Activated CD4-positive, alpha-beta T cell treated with anti-CD3 and anti-CD28 coated beads, Interleukin-2, amount 50 U/mL, for 16 hours (primary cell): ENCODE results near the gene CHST12.
A peak's percentile ranks its signal among the peaks of the same experiment; 100 is the strongest.
"Not testable (repeated sequence)": the region's sequence is repeated elsewhere in the genome, so short reads cannot be mapped to it uniquely, and the experiment has no call there.

ENCODE experiments used
- DNase-seq: peaks from one replicate; pipeline ENCODE4 v3.0.0-alpha.2; 2020

The CHST12 gene

GRCh38 chr7:2466675-2467074, 63.3 kb downstream of the CHST12 start:
- DNase-seq, result no peak

DNA sequence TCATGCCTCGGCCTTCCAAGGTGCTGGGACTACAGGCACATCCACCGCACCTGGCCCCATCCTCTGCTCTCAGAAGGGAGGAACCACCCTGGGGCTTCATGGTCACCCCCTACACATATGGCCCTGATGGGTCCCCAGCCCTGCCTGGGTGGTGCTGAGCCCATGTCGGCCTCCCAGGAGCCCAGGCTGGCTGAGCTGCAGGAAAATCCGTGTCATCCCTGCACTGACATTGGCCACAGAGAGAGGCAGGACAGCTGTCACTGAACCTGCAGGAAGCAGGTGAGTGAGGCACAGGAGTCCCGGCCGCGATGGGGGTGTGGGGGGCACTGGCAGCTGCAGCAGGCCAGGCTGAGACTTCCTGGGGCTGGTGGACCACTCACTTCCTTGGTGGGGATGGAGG, 64.8 kb downstream of the CHST12 start:
- no peak for DNase-seq

DNA sequence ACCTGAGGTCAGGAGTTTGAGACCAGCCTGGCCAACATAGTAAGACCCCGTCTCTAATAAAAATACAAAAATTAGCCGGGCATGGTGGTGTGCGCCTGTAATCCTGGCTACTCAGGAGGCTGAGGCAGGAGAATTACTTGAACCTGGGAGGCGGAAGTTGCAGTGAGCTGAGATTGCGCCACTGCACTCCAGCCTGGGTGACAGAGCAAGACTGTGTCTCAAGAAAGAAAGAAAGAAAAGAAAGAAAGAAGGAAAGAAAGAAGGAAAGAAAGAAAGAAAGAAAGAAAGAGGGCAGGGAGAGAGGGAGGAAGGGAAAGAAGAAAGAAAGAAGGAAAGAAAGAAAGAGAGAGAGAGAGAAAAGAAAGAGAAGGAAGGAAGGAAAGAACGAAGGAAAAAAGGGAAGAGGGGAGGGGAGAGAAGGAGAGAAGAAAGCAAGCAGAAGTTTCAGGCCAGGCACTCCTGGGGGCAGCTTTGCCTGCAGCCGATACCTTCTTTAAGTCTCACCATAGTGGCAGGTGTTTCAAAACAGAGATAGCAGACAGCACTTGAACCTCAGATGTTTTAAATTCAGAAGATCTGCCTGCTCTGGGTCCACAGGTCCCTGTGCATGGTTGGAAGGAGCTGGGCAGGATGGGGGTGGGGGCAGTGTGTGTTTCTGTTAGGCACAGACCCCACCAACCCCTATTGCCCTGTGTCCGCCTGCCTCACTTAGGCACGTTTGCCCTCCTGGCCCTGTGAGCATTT, 66.2 kb downstream of the CHST12 start:
- not testable (repeated sequence) for DNase-seq

- DNase-seq, result no peak
These were observed 67.0 kb downstream of the CHST12 start for GRCh38 chr7:2470204-2471021.

- DNase-seq, result no peak
These were observed 67.6 kb downstream of the CHST12 start for GRCh38 chr7:2471022-2471329.

DNA sequence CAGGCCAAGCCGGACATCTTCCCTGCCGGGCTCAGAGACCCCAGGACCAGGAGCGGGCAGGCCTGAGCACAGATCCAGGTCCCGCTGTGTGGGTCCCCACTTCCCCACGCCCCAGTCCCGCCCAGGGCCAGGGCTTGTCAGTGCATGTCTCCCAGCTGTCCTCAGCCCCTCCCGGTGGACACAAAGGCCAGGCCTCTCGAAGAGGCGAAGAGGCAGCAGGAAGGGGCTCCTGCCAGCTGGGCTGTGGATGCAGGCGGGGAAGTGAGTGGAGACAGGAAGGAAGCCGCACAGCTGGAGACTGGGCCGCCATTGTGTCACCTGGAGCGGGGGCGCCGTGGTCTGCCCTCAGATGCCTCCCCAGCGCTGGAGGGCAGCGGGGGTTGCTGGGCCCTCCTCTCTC, 68.0 kb downstream of the CHST12 start:
- no peak for DNase-seq

GRCh38 chr7:2472739-2473138, 69.3 kb downstream of the CHST12 start:
- no peak for DNase-seq

GRCh38 chr7:2473496-2474180, 70.2 kb downstream of the CHST12 start:
- DNase-seq, result no peak

GRCh38 chr7:2474224-2474623, 70.8 kb downstream of the CHST12 start:
- no peak for DNase-seq

DNA sequence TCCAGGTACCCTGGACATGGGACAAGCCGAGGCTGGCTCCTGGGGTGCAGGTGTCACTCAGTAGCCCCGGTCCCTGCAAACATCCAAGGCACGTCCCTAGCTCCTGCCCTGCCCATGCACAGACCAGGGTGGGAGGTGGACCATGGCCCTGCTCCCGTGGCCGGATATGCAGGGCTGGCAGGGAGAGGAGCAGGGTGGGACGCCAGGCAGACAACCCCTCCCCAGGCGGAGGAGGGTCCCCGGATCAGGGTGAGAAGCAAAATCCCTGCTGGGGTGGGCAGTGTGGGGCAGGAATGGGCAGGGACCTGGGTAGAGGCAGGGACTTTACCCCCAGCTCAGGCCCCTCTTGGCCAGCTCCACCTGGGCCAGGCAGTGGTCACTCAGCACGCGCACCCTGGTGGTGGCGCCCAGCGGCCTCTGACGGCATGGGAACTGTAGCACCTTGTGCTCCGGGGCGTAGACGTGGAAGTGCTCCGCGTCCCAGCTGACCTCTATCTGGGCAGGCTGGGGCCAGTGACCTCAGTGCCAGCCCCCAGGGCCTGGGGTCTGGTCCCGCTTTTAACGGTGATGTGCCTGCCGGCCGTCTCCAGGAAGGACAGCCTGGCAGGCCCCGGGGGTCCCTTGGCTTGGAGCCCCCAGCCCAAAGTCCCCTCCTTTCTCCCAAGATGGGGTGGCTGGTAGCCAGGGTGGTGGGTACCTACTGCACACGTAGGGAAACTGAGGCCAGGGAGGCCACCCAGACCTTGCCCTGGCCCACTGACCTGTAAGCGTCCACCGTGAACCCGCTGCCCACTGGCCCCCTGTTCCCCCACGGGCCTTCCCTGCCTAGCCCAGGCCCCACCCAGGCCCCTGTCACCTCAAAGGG, 71.6 kb downstream of the CHST12 start:
- DNase-seq, result no peak

DNA sequence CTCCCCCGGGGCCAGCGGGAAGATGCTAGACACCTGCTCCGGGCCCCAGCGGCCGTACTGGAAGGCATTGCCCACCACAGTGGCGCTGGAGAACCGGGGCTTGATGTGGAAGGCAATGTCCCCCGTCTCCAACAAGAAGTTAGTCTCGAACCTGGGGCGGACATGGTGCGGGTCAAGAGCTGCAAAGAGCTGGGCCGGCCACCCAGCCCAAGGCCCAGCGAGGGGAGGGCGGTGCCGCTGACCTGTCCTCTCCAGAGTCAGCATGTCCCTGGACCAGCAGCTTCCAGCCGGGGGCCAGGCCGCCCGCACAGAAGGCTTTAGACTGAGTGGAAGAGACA, 72.2 kb downstream of the CHST12 start:
- no peak for DNase-seq

GRCh38 chr7:2476298-2476697, 72.9 kb downstream of the CHST12 start, which contains the start of gene GRIFIN:
Gene GRIFIN (minus strand): TSS chr7:2476398. CDS start chr7:2476383, 15 bp downstream.
- no peak for DNase-seq

- no peak for DNase-seq
These were observed 73.5 kb downstream of the CHST12 start for GRCh38 chr7:2476776-2477446.

- peak; percentile 52 for DNase-seq
These were observed 74.3 kb downstream of the CHST12 start for GRCh38 chr7:2477447-2478398.

DNA sequence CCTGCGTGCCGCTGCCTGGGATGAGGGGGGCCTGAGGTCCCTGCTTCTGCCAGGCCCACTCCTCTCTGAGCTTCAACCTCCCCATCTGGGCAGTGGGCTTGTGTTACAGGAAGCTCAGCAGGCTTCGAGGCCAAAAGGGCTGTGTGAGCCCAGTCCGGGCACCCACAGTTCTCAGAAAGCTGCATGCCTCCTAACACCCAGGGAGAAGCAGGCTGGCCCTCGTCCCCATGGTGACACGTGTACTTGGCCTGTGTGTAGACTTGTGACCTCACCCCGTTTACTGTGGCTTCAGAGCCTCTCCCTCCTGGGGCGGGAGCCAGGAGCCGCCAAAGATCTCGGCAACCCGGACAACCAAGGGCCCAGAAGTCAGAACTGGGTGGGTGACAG, 75.0 kb downstream of the CHST12 start:
- no peak for DNase-seq

DNA sequence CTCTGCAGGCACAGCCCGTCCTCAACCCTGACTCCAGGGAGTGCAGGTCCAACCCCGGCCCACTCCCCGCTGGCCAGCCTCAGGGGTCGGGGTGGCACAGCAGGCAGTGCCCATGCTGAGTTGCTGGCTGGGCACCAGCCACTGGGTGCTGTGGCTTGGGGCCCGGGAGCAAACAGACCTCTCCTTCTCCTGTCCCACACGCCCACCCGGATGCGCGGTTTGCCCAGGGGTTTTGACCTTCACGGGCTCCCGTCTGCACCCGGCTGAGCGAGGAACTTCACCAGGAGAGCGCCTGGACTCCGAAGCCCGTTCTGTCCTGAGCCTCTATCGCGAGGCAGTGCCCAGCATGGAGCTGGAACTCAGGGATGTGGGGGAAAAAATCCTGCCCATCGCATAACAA, 75.4 kb downstream of the CHST12 start:
- no peak for DNase-seq

GRCh38 chr7:2479276-2480069, 76.1 kb downstream of the CHST12 start:
- DNase-seq, result no peak

GRCh38 chr7:2480070-2480408, 76.6 kb downstream of the CHST12 start:
- DNase-seq, result no peak

GRCh38 chr7:2481195-2481594, 77.8 kb downstream of the CHST12 start:
- DNase-seq, result no peak

GRCh38 chr7:2482725-2483451, 79.5 kb downstream of the CHST12 start:
- DNase-seq, result no peak
